Liver (tissue), 9 donors: ENCODE measurements around the gene FAM227B. TPM values are rescaled to one million over a fixed set of nuclear protein-coding genes. Genes with fewer than 3 reads are reported as not detected.

ENCODE experiments used
- DNase-seq: peaks from one replicate; pipeline ENCODE4 v3.0.0-alpha.2; 2017; ENCODE audit warnings: low spot score
- H3K27ac ChIP-seq, 2 donors: one replicate each; pipeline ENCODE4 v1.7.0; 2013; ENCODE audit warnings: inconsistent platforms in 2 of 2, low read length in 2 of 2, control low read depth in 1 of 2, low read depth in 1 of 2, mild to moderate bottlenecking in 1 of 2
- H3K27me3 ChIP-seq, 4 donors: one replicate each; pipeline versions ENCODE4 v1.6.1 to v1.7.0; 2013; ENCODE audit warnings: low read length in 3 of 4, inconsistent platforms in 1 of 4, mild to moderate bottlenecking in 1 of 4, moderate library complexity in 1 of 4; ENCODE audit not compliant: control insufficient read depth in 4 of 4, insufficient read depth in 4 of 4
- H3K36me3 ChIP-seq, 4 donors: one replicate each; pipeline versions ENCODE4 v1.6.1 to v1.7.0; 2013; ENCODE audit warnings: low read length in 3 of 4, mild to moderate bottlenecking in 3 of 4, low read depth in 1 of 4, moderate library complexity in 1 of 4; ENCODE audit not compliant: control insufficient read depth in 4 of 4, insufficient read depth in 3 of 4
- H3K4me1 ChIP-seq, 4 donors: one replicate each; pipeline versions ENCODE4 v1.6.1 to v1.7.0; 2013; ENCODE audit warnings: low read length in 3 of 4, mild to moderate bottlenecking in 3 of 4, moderate library complexity in 1 of 4; ENCODE audit not compliant: control insufficient read depth in 4 of 4, insufficient read depth in 4 of 4
- H3K4me3 ChIP-seq, 3 donors: one replicate each; pipeline versions ENCODE4 v1.6.1 to v1.7.0; 2013; ENCODE audit warnings: low read length in 3 of 3, control low read depth in 1 of 3, low read depth in 1 of 3, mild to moderate bottlenecking in 1 of 3
- H3K9ac ChIP-seq, 2 donors: one replicate each; pipeline ENCODE4 v1.7.0; 2013; ENCODE audit warnings: low read length in 2 of 2, mild to moderate bottlenecking in 2 of 2, moderate library complexity in 2 of 2, control low read depth in 1 of 2, low read depth in 1 of 2
- H3K9me3 ChIP-seq, 4 donors: one replicate each; pipeline versions ENCODE4 v1.6.1 to v1.7.0; 2013; ENCODE audit warnings: low read length in 3 of 4; ENCODE audit not compliant: control insufficient read depth in 4 of 4
- CTCF ChIP-seq: fragments of 150-350 bp; IDR thresholded peaks from 2 replicates; pipeline ENCODE4 v1.5.1; 2017; ENCODE audit warnings: improper control_type of control experiment, low read depth, low read length; ENCODE audit not compliant: missing input control
- EGR1 ChIP-seq, 2 donors: IDR thresholded peaks; 2 replicates each; pipeline ENCODE4 v1.6.1; 2016 to 2018; ENCODE audit warnings: antibody characterized with exemption in 2 of 2, low read depth in 2 of 2
- FOXA1 ChIP-seq: IDR thresholded peaks from 2 replicates; pipeline ENCODE4 v1.6.1; 2016; ENCODE audit warnings: antibody characterized with exemption
- FOXA2 ChIP-seq: IDR thresholded peaks from 2 replicates; pipeline ENCODE4 v1.6.1; 2016; ENCODE audit warnings: antibody characterized with exemption
- GABPA ChIP-seq, 2 donors: IDR thresholded peaks in 1 of 2; conservative IDR thresholded peaks in 1 of 2; 2 replicates each; pipeline ENCODE4 v1.6.1; 2016; ENCODE audit warnings: antibody characterized with exemption in 2 of 2, mild to moderate bottlenecking in 1 of 2, moderate library complexity in 1 of 2
- HNF4A ChIP-seq, 2 donors: conservative IDR thresholded peaks; 2 replicates each; pipeline ENCODE4 v1.6.1; 2016; ENCODE audit warnings: antibody characterized with exemption in 2 of 2, mild to moderate bottlenecking in 2 of 2
- HNF4G ChIP-seq: IDR thresholded peaks from 2 replicates; pipeline ENCODE4 v1.6.1; 2016; ENCODE audit warnings: antibody characterized with exemption
- JUND ChIP-seq, 2 donors: IDR thresholded peaks; 2 replicates each; pipeline ENCODE4 v1.6.1; 2016; ENCODE audit warnings: antibody characterized with exemption in 2 of 2
- MAX ChIP-seq: IDR thresholded peaks from 2 replicates; pipeline ENCODE4 v1.6.1; 2016; ENCODE audit warnings: antibody characterized with exemption
- NR2F2 ChIP-seq: IDR thresholded peaks from 2 replicates; pipeline ENCODE4 v1.6.1; 2016; ENCODE audit warnings: antibody characterized with exemption
- RAD21 ChIP-seq, 2 donors: IDR thresholded peaks; 2 replicates each; pipeline ENCODE4 v1.6.1; 2016; ENCODE audit warnings: antibody characterized with exemption in 2 of 2, mild to moderate bottlenecking in 2 of 2
- TAF1 ChIP-seq: conservative IDR thresholded peaks from 2 replicates; pipeline ENCODE4 v1.6.1; 2016; ENCODE audit warnings: antibody characterized with exemption, mild to moderate bottlenecking
- YY1 ChIP-seq: IDR thresholded peaks from 2 replicates; pipeline ENCODE4 v1.6.1; 2016; ENCODE audit warnings: antibody characterized with exemption, mild to moderate bottlenecking
- ZBTB33 ChIP-seq: IDR thresholded peaks from 2 replicates; pipeline ENCODE4 v1.6.1; 2016; ENCODE audit warnings: antibody characterized with exemption
- WGBS: extraction: QIAGEN DNeasy Blood & Tissue Kit; methylation state at CpG from one replicate; pipeline ENCODE4 v1.1.7; 2013; 5-methylcytosine and 5-hydroxymethylcytosine counted together
- polyA plus RNA-seq, 2 donors: library from polyadenylated mRNA; stranded (reverse) in 1 of 2; unstranded in 1 of 2; fragments of 200-250 nt in 1 of 2; fragments of >200 nt in 1 of 2; fragmentation: Nextera tagmentation in 1 of 2; extraction: Ambion mirVana in 1 of 2; gene quantifications; one replicate each; pipeline versions ENCODE4 v1.2.1 to v1.2.3, GENCODE V29; 2013 to 2015
- total RNA-seq, 2 donors: library from RNA; depleted of rRNA; stranded (reverse); fragments of >200 nt; gene quantifications; one replicate each; pipeline ENCODE4 v1.2.3, GENCODE V29; 2014
- TF ChIP-seq, protein P1 (sequence below): IDR thresholded peaks from 2 replicates; pipeline ENCODE4 v1.6.1; 2016; ENCODE audit warnings: antibody characterized with exemption, mild to moderate bottlenecking
- donor health status: healthy.
- donor health status: healthy.
- donor health status: healthy.
- donor health status: healthy.
- donor health status: healthy.

The FAM227B gene
- total and polyA plus RNA-seq, 4 donors = 1.3 to 5.1 (median 3.8) TPM

DNA sequence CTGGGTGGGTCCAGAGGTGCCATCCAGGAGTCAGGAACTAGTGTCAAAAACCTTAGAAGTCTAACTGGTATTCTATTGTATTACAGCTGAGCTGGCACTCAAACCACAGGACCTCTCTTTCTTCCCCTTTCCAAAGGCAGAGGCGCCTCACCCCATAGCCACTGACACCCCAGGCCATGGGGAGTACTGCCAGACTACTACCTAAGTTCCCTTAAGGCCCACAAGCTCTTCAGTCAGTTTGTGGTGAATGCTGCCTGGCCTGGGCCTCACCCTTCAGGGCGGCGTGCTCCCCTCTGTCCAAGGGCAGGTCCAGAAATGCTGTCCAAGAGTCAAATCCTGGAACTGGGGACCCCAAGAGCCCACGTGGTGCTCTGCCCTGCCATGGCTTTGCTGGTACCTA is 240.6 kb downstream of the FAM227B start:
- H3K4me1 ChIP-seq = no peaks in the 10 kb centered on the region
- no peaks in the 10 kb centered on the region for H3K27me3 ChIP-seq
- H3K9ac ChIP-seq = no peak overlapping the region
- H3K4me3 ChIP-seq = no peak overlapping the region
- H3K27ac ChIP-seq = no peak overlapping the region
- no peaks in the 10 kb centered on the region for H3K9me3 ChIP-seq
- TF ChIP-seq GABPA (IDR thresholded peaks at IDR 0.05 in 1 of 2, conservative IDR thresholded peaks at IDR 0.05 in 1 of 2) = no peak
- TF ChIP-seq TAF1 = no peak
- no peak for TF ChIP-seq MAX
- no peak for TF ChIP-seq FOXA1
- TF ChIP-seq HNF4A (conservative IDR thresholded peaks at IDR 0.05) = no peak
- no peak for TF ChIP-seq EGR1 (IDR thresholded peaks at IDR 0.05; ENCODE audit: low read depth in 2 of 2)
- 88% methylated on average over 4 of the region's 4 CpGs for WGBS
- H3K36me3 ChIP-seq = no peaks in the 10 kb centered on the region
- DNase-seq = no peak

DNA sequence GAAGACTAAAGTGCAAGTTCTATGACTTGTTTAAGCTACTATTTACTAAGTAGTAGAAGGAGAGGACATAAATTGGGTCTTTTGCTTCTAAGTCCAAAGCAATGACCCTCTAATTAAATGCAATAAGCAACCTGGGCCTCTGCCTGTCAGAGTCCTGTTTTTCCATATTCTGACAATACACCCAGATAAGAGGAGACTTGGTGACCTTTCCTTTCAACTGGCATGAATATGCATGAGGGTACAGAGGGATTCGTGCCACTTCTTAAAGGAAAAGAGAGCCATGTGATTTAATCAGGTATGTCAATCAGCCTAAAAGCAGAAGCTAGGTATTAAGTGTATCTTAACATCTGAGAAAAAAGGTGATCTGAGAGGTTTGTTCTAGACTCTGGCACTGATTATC is 248.3 kb downstream of the FAM227B start:
- Histone ChIP-seq H3K36me3 (no peaks in the 10 kb centered on the region), H3K4me3 (no peak overlapping the region), H3K4me1 (no peaks in the 10 kb centered on the region), H3K9ac (no peak overlapping the region), H3K27ac (no peak overlapping the region), H3K27me3 (no peaks in the 10 kb centered on the region), H3K9me3 (no peaks in the 10 kb centered on the region)
- no peak for TF ChIP-seq HNF4A (conservative IDR thresholded peaks at IDR 0.05)
- no peak for TF ChIP-seq NR2F2
- no peak for TF ChIP-seq FOXA1
- WGBS = 69% methylated on average over 1 of the region's 1 CpG
- no peak for DNase-seq

DNA sequence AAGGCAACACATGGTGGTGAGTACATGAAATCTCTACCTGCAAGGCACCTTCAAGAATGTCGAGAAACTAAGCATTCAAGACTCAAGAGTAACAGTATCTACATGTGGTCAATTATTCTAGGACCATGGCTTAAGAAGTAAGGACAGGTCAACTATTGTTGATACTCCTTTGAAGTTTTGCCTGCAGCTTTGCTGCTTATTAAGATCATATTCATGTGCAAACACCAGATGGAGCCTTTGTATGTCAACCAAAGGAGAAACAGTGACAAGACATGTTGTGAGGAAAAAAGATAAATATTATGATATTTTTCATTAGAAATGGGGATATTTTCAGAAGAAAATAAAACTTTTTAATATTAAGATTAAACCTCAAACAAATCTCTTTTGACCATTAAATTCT is 249.8 kb downstream of the FAM227B start:
- TF ChIP-seq FOXA2 (no peak), RAD21 (IDR thresholded peaks at IDR 0.05) (peak; percentile 28 to 53)
- H3K9me3 ChIP-seq = peaks cover 0 to 2% (median 0%) of the 10 kb centered on the region in 4 donors
- H3K4me1 ChIP-seq = no peaks in the 10 kb centered on the region
- H3K9ac ChIP-seq = no peak overlapping the region
- no peaks in the 10 kb centered on the region for H3K27me3 ChIP-seq
- no peak for DNase-seq
- WGBS = 94% methylated on average over 1 of the region's 1 CpG
- H3K4me3 ChIP-seq = no peak overlapping the region
- no peaks in the 10 kb centered on the region for H3K36me3 ChIP-seq
- no peak overlapping the region for H3K27ac ChIP-seq

- Histone ChIP-seq H3K36me3 (no peaks in the 10 kb centered on the region), H3K27ac (no peak overlapping the region), H3K4me1 (no peaks in the 10 kb centered on the region), H3K9me3 (peaks cover 0 to 2% (median 0%) of the 10 kb centered on the region in 4 donors), H3K27me3 (no peaks in the 10 kb centered on the region), H3K9ac (no peak overlapping the region), H3K4me3 (no peak overlapping the region)
- 98% methylated on average over 22 of the region's 22 CpGs for WGBS
- TF ChIP-seq JUND (IDR thresholded peaks at IDR 0.05) = no peak
- TF ChIP-seq NR2F2 = no peak
- TF ChIP-seq MAX = no peak
- TF ChIP-seq FOXA2 = no peak
- TF ChIP-seq FOXA1 = no peak
- no peak for TF ChIP-seq TAF1
- no peak for TF ChIP-seq EGR1 (IDR thresholded peaks at IDR 0.05; ENCODE audit: low read depth in 2 of 2)
- TF ChIP-seq ZBTB33 = no peak
- no peak for TF ChIP-seq YY1
- TF ChIP-seq, protein P1, sequence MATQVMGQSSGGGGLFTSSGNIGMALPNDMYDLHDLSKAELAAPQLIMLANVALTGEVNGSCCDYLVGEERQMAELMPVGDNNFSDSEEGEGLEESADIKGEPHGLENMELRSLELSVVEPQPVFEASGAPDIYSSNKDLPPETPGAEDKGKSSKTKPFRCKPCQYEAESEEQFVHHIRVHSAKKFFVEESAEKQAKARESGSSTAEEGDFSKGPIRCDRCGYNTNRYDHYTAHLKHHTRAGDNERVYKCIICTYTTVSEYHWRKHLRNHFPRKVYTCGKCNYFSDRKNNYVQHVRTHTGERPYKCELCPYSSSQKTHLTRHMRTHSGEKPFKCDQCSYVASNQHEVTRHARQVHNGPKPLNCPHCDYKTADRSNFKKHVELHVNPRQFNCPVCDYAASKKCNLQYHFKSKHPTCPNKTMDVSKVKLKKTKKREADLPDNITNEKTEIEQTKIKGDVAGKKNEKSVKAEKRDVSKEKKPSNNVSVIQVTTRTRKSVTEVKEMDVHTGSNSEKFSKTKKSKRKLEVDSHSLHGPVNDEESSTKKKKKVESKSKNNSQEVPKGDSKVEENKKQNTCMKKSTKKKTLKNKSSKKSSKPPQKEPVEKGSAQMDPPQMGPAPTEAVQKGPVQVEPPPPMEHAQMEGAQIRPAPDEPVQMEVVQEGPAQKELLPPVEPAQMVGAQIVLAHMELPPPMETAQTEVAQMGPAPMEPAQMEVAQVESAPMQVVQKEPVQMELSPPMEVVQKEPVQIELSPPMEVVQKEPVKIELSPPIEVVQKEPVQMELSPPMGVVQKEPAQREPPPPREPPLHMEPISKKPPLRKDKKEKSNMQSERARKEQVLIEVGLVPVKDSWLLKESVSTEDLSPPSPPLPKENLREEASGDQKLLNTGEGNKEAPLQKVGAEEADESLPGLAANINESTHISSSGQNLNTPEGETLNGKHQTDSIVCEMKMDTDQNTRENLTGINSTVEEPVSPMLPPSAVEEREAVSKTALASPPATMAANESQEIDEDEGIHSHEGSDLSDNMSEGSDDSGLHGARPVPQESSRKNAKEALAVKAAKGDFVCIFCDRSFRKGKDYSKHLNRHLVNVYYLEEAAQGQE = no peak
- no peak for TF ChIP-seq CTCF
- no peak for TF ChIP-seq RAD21 (IDR thresholded peaks at IDR 0.05)
- no peak for TF ChIP-seq HNF4A (conservative IDR thresholded peaks at IDR 0.05)
- TF ChIP-seq HNF4G = no peak
- no peak for DNase-seq
Observed at GRCh38 chr15:49366496-49366895, 254.1 kb downstream of the FAM227B start.
